DND-41 (cell line): Measurements from ENCODE around the gene SMIM44.

ENCODE experiments used
- CTCF ChIP-seq: IDR thresholded peaks from 2 replicates; pipeline ENCODE4 v1.5.1; 2012; ENCODE audit warnings: borderline replicate concordance, low read length, moderate library complexity, mild to moderate bottlenecking; ENCODE audit not compliant: poor library complexity, severe bottlenecking; ENCODE audit errors: extremely low read depth
- EZH2 ChIP-seq: IDR thresholded peaks from 3 replicates; pipeline ENCODE4 v1.6.1; 2012; ENCODE audit warnings: borderline replicate concordance, low read depth, mild to moderate bottlenecking, moderate library complexity, low read length, inconsistent platforms; ENCODE audit not compliant: severe bottlenecking

DNA sequence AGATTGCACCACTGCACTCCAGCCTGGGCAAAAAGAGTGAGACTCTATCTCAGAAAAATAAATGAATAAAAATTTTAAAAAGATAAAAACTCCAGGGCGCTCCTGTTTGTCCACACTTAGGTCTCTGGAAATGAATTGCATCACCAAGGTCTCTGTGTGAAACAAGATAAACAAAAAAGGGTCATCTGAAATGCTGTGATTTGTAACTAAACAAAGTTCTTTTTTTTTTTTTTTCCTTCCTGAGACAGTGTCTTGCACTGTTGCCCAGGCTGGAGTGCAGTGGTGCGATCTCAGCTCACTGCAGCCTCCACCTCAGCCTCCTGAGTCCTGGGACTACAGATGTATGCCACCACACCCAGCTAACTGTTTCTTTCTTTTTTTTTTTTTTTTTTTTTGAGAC is 34.4 kb upstream of the SMIM44 start:
- no peak for TF ChIP-seq CTCF
- no peak for TF ChIP-seq EZH2
